ENCODE data around the gene BICD1.

Gene BICD1

DNA sequence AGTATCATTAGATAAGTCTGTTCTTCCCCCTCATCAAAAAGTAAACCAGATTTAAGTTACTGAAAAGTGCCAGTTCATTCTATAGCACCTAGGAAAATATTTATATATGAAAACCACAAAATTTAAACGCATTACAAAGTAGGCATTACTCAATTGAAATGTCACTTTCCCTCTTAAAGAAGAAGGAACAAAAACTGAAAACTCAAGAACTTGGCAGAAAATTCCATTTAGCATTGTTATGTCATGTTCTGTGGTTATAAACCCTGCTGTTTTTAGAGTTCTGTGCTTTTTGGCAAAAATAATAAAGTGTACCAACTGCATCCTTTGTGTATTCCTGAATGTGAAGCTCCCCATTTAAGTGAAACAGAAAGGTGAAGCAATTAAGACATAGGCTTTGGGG, 296.3 kb downstream of the BICD1 start:
- DNase-seq (ENCODE audit: low spot score) = no peak

GRCh38 chr12:32407795-32408194, 301.1 kb downstream of the BICD1 start:
- no peak for DNase-seq (ENCODE audit: low spot score)

DNA sequence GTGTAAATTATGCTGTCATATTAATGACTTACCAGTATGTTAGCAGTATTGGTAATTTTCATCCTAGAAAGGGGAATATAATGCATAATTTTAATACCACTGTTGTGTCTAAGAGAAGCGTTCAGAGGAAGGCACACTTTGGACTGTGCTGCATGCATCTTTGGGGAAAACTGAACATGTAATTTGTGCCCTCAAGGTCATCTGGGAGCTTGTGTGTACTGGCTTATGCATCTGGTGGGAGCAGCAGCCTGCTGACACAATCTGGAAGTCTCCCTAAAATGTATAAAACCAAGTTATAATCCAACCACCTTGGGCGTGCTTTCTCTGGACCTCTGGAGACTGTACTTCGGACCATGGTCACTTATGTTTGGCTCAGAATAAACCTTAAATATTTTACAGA, 306.8 kb downstream of the BICD1 start:
- no peak for DNase-seq (ENCODE audit: low spot score)

DNA sequence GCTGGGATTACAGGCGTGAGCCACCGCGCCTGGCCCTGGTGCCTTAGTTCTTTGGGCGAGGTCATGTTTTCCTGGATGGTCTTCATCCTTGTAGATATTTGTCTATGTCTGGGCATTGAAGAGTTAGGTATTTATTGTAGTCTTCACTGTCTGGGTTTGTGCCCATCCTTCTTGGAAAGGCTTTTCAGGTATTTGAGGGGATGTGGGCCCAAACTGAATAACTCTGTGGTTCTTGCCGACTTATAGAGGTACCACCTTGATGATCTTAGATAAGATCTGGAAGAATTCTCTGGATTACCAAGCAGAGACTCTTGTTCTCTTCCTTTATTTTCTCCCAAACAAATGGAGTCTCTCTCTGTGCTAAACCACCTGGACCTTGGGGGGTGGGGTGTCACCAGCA, 311.6 kb downstream of the BICD1 start:
- no peak for DNase-seq (ENCODE audit: low spot score)

DNA sequence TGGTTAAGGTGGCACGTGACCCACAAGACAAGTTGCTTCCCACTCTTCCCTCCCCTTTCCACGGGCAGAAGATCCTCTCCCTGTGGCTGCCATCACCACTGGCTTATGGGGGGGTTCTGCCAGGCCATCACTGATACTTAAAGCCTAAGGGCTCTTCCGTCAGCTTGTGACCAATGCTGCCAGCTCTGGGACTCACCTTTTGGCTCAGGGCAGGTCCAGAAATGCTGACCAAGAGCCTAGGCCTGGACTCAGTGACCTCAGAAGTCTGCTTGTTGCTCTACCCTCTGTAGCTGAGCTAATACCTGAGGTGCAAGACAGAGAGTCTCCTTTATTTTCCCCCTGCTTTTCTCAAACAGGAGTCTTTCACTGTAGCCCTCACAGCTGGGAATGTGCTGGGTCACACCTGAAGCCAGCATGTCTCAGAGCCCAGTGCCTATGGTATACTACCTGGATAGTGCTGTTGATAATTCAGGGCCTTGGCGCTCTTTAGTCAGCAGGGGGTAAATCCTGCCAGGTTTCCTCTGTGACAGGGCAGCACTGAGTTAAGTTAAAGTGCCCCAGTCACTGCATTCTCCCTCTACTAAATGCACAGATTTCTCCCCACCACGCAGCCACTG, 312.4 kb downstream of the BICD1 start:
- DNase-seq (ENCODE audit: low spot score) = no peak

GRCh38 chr12:32419520-32419960, 312.9 kb downstream of the BICD1 start:
- DNase-seq (ENCODE audit: low spot score) = no peak

GRCh38 chr12:32420356-32420755, 313.7 kb downstream of the BICD1 start:
- no peak for DNase-seq (ENCODE audit: low spot score)

DNA sequence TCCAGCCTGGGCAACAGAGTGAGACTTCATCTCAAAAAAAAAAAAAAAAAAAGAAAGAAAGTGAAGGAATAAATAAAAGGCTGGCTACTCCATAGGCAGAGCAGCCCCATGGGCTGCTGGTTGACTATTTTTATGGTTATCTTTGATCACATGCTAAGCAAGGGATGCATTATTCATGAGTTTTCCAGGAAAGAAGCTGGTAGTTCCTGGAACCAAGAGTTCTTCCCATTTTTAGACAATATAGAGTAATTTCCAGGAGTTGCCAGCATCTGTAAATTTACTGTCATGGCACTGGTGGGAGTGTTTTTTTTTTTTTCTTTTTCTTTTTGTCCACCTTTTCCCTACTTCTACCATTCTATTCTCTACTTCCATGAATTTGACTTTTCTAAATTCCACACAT, 316.9 kb downstream of the BICD1 start:
- DNase-seq (ENCODE audit: low spot score) = no peak

- DNase-seq (ENCODE audit: low spot score) = no peak
Measured at GRCh38 chr12:32431025-32431424, 324.4 kb downstream of the BICD1 start.
